ENCODE results near the gene FSTL4. TPM values are rescaled to one million over a fixed set of nuclear protein-coding genes. Genes with fewer than 3 reads are reported as not detected.

FSTL4 gene
- polyA plus RNA-seq, 1 donor from 2014 or later = 0.57 TPM

DNA sequence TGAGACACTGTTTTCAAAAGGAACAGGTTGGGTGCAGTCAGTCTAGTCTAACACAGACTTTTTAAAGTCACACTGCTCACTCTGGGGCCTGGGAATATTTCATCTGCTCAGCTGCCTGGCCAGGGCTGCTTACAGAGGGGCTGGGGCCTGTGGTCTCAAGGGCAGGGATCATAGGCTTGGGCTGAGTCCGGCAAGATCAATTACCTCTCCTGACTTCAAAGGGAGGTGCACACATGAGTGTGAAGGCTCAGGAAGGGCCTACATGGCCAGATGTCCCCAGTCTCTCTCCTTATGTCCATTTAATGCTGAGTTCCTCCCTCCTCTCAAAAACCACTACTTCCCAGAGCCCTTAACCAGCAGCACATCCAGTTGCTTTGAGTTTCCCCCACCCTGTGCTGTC, 313.3 kb downstream of the FSTL4 start:
- Histone ChIP-seq H3K9ac (ENCODE audit: low read length) (no peak overlapping the region), H3K9me3 (ENCODE audit: low read length) (no peaks in the 10 kb centered on the region), H3K27me3 (ENCODE audit: insufficient read depth, low read depth, low read length) (no peaks in the 10 kb centered on the region), H3F3A (ENCODE audit: insufficient read depth, low read length, poor library complexity, severe bottlenecking) (no peaks in the 10 kb centered on the region), H3K79me2 (replicated peaks; ENCODE audit: insufficient read depth, low read length) (no peaks in the 10 kb centered on the region), H4K20me1 (ENCODE audit: insufficient read depth) (no peaks in the 10 kb centered on the region), H3K36me3 (ENCODE audit: insufficient read depth, low read length) (no peaks in the 10 kb centered on the region), H3K27ac (ENCODE audit: low read length) (no peak overlapping the region), H3K4me3 (ENCODE audit: low read length) (no peak overlapping the region), H2AFZ (ENCODE audit: low read depth, low read length) (no peak overlapping the region), H3K4me2 (ENCODE audit: low read length) (no peak overlapping the region), H3K9me2 (ENCODE audit: insufficient read depth, low read length) (no peaks in the 10 kb centered on the region)
- TF ChIP-seq, protein P1, sequence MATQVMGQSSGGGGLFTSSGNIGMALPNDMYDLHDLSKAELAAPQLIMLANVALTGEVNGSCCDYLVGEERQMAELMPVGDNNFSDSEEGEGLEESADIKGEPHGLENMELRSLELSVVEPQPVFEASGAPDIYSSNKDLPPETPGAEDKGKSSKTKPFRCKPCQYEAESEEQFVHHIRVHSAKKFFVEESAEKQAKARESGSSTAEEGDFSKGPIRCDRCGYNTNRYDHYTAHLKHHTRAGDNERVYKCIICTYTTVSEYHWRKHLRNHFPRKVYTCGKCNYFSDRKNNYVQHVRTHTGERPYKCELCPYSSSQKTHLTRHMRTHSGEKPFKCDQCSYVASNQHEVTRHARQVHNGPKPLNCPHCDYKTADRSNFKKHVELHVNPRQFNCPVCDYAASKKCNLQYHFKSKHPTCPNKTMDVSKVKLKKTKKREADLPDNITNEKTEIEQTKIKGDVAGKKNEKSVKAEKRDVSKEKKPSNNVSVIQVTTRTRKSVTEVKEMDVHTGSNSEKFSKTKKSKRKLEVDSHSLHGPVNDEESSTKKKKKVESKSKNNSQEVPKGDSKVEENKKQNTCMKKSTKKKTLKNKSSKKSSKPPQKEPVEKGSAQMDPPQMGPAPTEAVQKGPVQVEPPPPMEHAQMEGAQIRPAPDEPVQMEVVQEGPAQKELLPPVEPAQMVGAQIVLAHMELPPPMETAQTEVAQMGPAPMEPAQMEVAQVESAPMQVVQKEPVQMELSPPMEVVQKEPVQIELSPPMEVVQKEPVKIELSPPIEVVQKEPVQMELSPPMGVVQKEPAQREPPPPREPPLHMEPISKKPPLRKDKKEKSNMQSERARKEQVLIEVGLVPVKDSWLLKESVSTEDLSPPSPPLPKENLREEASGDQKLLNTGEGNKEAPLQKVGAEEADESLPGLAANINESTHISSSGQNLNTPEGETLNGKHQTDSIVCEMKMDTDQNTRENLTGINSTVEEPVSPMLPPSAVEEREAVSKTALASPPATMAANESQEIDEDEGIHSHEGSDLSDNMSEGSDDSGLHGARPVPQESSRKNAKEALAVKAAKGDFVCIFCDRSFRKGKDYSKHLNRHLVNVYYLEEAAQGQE (IDR thresholded peaks at IDR 0.05; ENCODE audit: borderline replicate concordance) = no peak
- TF ChIP-seq, protein P2, sequence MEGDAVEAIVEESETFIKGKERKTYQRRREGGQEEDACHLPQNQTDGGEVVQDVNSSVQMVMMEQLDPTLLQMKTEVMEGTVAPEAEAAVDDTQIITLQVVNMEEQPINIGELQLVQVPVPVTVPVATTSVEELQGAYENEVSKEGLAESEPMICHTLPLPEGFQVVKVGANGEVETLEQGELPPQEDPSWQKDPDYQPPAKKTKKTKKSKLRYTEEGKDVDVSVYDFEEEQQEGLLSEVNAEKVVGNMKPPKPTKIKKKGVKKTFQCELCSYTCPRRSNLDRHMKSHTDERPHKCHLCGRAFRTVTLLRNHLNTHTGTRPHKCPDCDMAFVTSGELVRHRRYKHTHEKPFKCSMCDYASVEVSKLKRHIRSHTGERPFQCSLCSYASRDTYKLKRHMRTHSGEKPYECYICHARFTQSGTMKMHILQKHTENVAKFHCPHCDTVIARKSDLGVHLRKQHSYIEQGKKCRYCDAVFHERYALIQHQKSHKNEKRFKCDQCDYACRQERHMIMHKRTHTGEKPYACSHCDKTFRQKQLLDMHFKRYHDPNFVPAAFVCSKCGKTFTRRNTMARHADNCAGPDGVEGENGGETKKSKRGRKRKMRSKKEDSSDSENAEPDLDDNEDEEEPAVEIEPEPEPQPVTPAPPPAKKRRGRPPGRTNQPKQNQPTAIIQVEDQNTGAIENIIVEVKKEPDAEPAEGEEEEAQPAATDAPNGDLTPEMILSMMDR (IDR thresholded peaks at IDR 0.05; ENCODE audit: poor library complexity, severe bottlenecking) = no peak
- TF ChIP-seq MXI1 (conservative IDR thresholded peaks at IDR 0.05; ENCODE audit: poor library complexity, severe bottlenecking) (no peak), TAF1 (IDR thresholded peaks at IDR 0.05; ENCODE audit: low read depth) (no peak), RAD21 (conservative IDR thresholded peaks at IDR 0.05) (no peak), EP300 (conservative IDR thresholded peaks at IDR 0.05; ENCODE audit: poor library complexity, severe bottlenecking) (no peak)

DNA sequence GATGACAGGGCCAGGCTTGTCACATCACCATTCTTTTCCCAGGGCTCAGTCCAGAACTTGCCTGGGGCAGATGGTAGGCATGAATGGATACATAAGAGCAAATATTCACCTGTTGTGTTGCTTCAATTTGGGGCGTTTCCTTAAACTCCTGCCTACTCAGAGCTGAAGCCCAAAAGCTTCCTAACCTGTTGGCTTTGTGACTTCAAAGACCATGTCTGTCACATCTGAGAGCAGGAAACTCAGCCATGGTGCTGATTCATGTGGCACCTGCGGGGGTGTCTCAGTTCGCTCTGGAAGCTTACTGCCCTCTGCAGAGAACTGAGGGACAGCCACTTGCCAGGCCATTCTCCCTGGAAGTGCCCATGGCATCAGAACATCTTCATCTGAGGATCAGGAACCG, 313.9 kb downstream of the FSTL4 start:
- H3K9ac ChIP-seq (ENCODE audit: low read length) = no peak overlapping the region
- TF ChIP-seq, protein P1 (IDR thresholded peaks at IDR 0.05; ENCODE audit: borderline replicate concordance) = no peak
- TF ChIP-seq, protein P2 (IDR thresholded peaks at IDR 0.05; ENCODE audit: poor library complexity, severe bottlenecking) = no peak
- no peak for TF ChIP-seq RAD21 (conservative IDR thresholded peaks at IDR 0.05)
- no peak for TF ChIP-seq EP300 (conservative IDR thresholded peaks at IDR 0.05; ENCODE audit: poor library complexity, severe bottlenecking)
- TF ChIP-seq EZH2 (IDR thresholded peaks at IDR 0.05; ENCODE audit: borderline replicate concordance, insufficient read depth, low read length, poor library complexity, severe bottlenecking) = no peak
- no peak for TF ChIP-seq POLR2AphosphoS5 (IDR thresholded peaks at IDR 0.05)
- TF ChIP-seq SMC3 (conservative IDR thresholded peaks at IDR 0.05; ENCODE audit: poor library complexity) = no peak
- no peak for TF ChIP-seq MXI1 (conservative IDR thresholded peaks at IDR 0.05; ENCODE audit: poor library complexity, severe bottlenecking)
- TF ChIP-seq TAF1 (IDR thresholded peaks at IDR 0.05; ENCODE audit: low read depth) = no peak
- H3K79me2 ChIP-seq (replicated peaks; ENCODE audit: insufficient read depth, low read length) = no peaks in the 10 kb centered on the region
- H2AFZ ChIP-seq (ENCODE audit: low read depth, low read length) = no peak overlapping the region
- no peaks in the 10 kb centered on the region for H3K27me3 ChIP-seq (ENCODE audit: insufficient read depth, low read depth, low read length)
- no peaks in the 10 kb centered on the region for H3K9me2 ChIP-seq (ENCODE audit: insufficient read depth, low read length)
- no peaks in the 10 kb centered on the region for H3F3A ChIP-seq (ENCODE audit: insufficient read depth, low read length, poor library complexity, severe bottlenecking)
- no peak overlapping the region for H3K4me3 ChIP-seq (ENCODE audit: low read length)
- H4K20me1 ChIP-seq (ENCODE audit: insufficient read depth) = no peaks in the 10 kb centered on the region
- no peaks in the 10 kb centered on the region for H3K9me3 ChIP-seq (ENCODE audit: low read length)
- H3K36me3 ChIP-seq (ENCODE audit: insufficient read depth, low read length) = no peaks in the 10 kb centered on the region
- H3K4me2 ChIP-seq (ENCODE audit: low read length) = no peak overlapping the region
- no peak overlapping the region for H3K27ac ChIP-seq (ENCODE audit: low read length)

Data from neural cell (in vitro differentiated cells).